ENCODE measurements around the gene DMXL2. TPM values are rescaled to one million over a fixed set of nuclear protein-coding genes. Genes with fewer than 3 reads are reported as not detected.

Gene DMXL2
- total and polyA plus RNA-seq, 7 experiments from 2014 or later, result 1.1 to 58.3 (median 7.0) TPM

DNA sequence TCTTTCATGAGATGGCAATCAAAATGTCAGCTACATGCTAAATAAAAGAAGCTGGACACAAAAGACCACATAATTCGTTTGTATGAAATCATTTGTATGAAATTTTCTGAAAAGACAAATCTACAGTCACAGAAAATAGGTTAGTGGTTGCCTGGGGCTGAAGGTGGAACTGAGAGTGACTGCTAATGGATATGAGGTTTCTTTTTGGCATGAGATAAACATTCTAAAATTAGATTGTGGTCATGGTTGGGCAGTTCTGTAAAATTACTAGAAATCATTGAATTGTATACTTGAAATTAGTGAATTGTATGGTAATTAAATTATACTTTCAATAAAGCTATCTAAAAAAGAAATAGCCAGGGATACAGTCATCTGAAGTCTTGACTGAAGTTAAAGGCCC is 2.7 kb upstream of the DMXL2 start:
- POLR2A ChIA-PET, result no interaction called here
- DNase-seq, result no peak
- Histone ChIP-seq H3K4me1 (ENCODE audit: control insufficient read depth in 2 of 2, insufficient read depth in 2 of 2, low read length in 2 of 2) (peaks cover 0 to 3% of the 10 kb centered on the region in 2 donors), H3K36me3 (ENCODE audit: control insufficient read depth in 2 of 3, insufficient read depth in 3 of 3, low read length in 3 of 3) (peaks cover 0 to 9% (median 0%) of the 10 kb centered on the region in 3 experiments), H3K27ac (ENCODE audit: low read depth, low read length) (no peak overlapping the region), H3K4me3 (ENCODE audit: low read length) (no peak overlapping the region), H3K27me3 (ENCODE audit: control insufficient read depth in 2 of 2, insufficient read depth in 2 of 2, low read length in 2 of 2) (no peaks in the 10 kb centered on the region), H3K9me3 (ENCODE audit: control insufficient read depth in 2 of 3, low read length in 3 of 3) (no peaks in the 10 kb centered on the region)
- no peak for ATAC-seq
- Mint-ChIP-seq H3K27me3 (peaks cover 14 to 51% (median 16%) of the 10 kb centered on the region in 5 donors), H3K4me1 (peaks cover 8 to 29% (median 18%) of the 10 kb centered on the region in 7 donors), H3K4me3 (no peak overlapping the region), H3K27ac (no peak overlapping the region), H3K36me3 (no peaks in the 10 kb centered on the region), H3K9me3 (no peaks in the 10 kb centered on the region)
- CTCF ChIA-PET, result no interaction called here
- intact Hi-C loops (cut with micrococcal nuclease), result loop anchor here in 1 of 2 donors (10.0 kb wide), 1 partner anchor 110 kb away; the partner anchor contains the start of gene LYSMD2

- peak overlapping the region in 1 of 9 donors; percentile 12 for H3K27ac Mint-ChIP-seq
- H3K4me3 ChIP-seq (ENCODE audit: low read length), result no peak overlapping the region
- peaks cover 0 to 9% (median 0%) of the 10 kb centered on the region in 3 experiments for H3K36me3 ChIP-seq (ENCODE audit: control insufficient read depth in 2 of 3, insufficient read depth in 3 of 3, low read length in 3 of 3)
- peaks cover 0 to 3% of the 10 kb centered on the region in 2 donors for H3K4me1 ChIP-seq (ENCODE audit: control insufficient read depth in 2 of 2, insufficient read depth in 2 of 2, low read length in 2 of 2)
- H3K4me3 Mint-ChIP-seq, result peak overlapping the region in 9 of 10 donors; percentile 29 to 92 (median 87)
- H3K4me1 Mint-ChIP-seq, result peaks cover 12 to 29% (median 19%) of the 10 kb centered on the region in 7 donors
- CTCF ChIA-PET, result interaction anchor here (0.6 kb wide), 1 partner anchor 26 kb away, joined by 5 read pairs; no protein-coding TSS in a partner anchor
- no peaks in the 10 kb centered on the region for H3K27me3 ChIP-seq (ENCODE audit: control insufficient read depth in 2 of 2, insufficient read depth in 2 of 2, low read length in 2 of 2)
- no peaks in the 10 kb centered on the region for H3K36me3 Mint-ChIP-seq
- H3K9me3 Mint-ChIP-seq, result no peaks in the 10 kb centered on the region
- H3K27ac ChIP-seq (ENCODE audit: low read depth, low read length), result no peak overlapping the region
- DNase-seq (no peak), ATAC-seq (no peak)
- intact Hi-C loops (cut with micrococcal nuclease), result loop anchor here in 1 of 2 donors (10.0 kb wide), 1 partner anchor 111 kb away; the partner anchor contains the start of gene LYSMD2
- H3K9me3 ChIP-seq (ENCODE audit: control insufficient read depth in 2 of 3, low read length in 3 of 3), result no peaks in the 10 kb centered on the region
- POLR2A ChIA-PET, result no interaction called here
- H3K27me3 Mint-ChIP-seq, result peaks cover 14 to 53% (median 16%) of the 10 kb centered on the region in 5 donors
Observed at GRCh38 chr15:51624022-51624421, 1.5 kb upstream of the DMXL2 start.

- CTCF ChIA-PET, result no interaction called here
- intact Hi-C loops (cut with micrococcal nuclease), result loop anchor here in 1 of 2 donors (10.0 kb wide), 1 partner anchor 111 kb away; the partner anchor contains the start of gene LYSMD2
- no peaks in the 10 kb centered on the region for H3K36me3 Mint-ChIP-seq
- Histone ChIP-seq H3K4me3 (ENCODE audit: low read length) (peak overlapping the region; percentile 58), H3K27me3 (ENCODE audit: control insufficient read depth in 2 of 2, insufficient read depth in 2 of 2, low read length in 2 of 2) (no peaks in the 10 kb centered on the region), H3K27ac (ENCODE audit: low read depth, low read length) (peak overlapping the region; percentile 35), H3K9me3 (ENCODE audit: control insufficient read depth in 2 of 3, low read length in 3 of 3) (no peaks in the 10 kb centered on the region), H3K4me1 (ENCODE audit: control insufficient read depth in 2 of 2, insufficient read depth in 2 of 2, low read length in 2 of 2) (peaks cover 0 to 3% of the 10 kb centered on the region in 2 donors), H3K36me3 (ENCODE audit: control insufficient read depth in 2 of 3, insufficient read depth in 3 of 3, low read length in 3 of 3) (peaks cover 0 to 9% (median 0%) of the 10 kb centered on the region in 3 experiments)
- H3K27me3 Mint-ChIP-seq, result peaks cover 14 to 53% (median 16%) of the 10 kb centered on the region in 5 donors
- POLR2A ChIA-PET, result interaction anchor here (0.5 kb wide), 1 partner anchor 20 kb away, joined by 3 read pairs; no protein-coding TSS in a partner anchor
- no peak for ATAC-seq
- peak overlapping the region in 4 of 9 donors; percentile 3 to 35 (median 14) for H3K27ac Mint-ChIP-seq
- no peak for DNase-seq
- H3K4me3 Mint-ChIP-seq, result peak overlapping the region; percentile 79 to 92 (median 88)
- peaks cover 12 to 29% (median 19%) of the 10 kb centered on the region in 7 donors for H3K4me1 Mint-ChIP-seq
- H3K9me3 Mint-ChIP-seq, result no peaks in the 10 kb centered on the region
Observed at GRCh38 chr15:51623386-51623938, 891 bp upstream of the DMXL2 start.

DNA sequence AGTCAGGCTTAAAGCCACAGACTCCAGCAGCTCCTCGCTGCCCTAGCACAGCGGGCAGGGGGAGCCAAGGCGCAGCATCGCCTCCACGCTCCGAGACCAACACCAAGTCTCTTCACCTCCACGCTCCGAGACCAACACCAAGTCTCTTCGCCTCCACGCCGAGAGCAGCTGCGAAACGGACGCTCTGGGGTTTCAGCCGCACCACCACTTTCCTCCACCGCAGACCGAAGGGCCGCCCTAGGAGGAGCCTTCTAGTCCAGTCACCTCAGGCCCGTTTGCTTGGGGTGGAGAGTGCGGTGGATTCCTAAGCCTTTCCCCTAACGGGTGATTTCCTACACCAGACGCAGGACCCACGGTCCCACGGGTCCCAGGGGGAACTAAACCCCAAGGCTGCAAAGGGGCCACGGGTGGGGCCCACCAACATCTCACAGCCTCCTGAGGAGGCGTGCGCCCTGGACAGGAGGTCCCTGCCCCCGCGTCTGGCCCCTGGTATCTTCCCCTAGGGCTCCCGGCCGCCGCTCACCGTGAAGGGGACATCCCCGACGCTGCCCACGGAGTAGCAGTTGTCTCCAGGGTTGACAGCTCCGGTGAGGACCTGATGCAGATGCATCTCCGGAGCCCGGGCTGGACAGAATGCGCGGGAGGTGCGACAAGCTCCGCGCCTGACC is 501 bp downstream of the DMXL2 start:
- Histone ChIP-seq H3K9me3 (ENCODE audit: control insufficient read depth in 2 of 3, low read length in 3 of 3) (no peaks in the 10 kb centered on the region), H3K4me3 (ENCODE audit: low read length) (peak overlapping the region; percentile 58), H3K27me3 (ENCODE audit: control insufficient read depth in 2 of 2, insufficient read depth in 2 of 2, low read length in 2 of 2) (no peaks in the 10 kb centered on the region), H3K4me1 (ENCODE audit: control insufficient read depth in 2 of 2, insufficient read depth in 2 of 2, low read length in 2 of 2) (peaks cover 0 to 3% of the 10 kb centered on the region in 2 donors), H3K27ac (ENCODE audit: low read depth, low read length) (peak overlapping the region; percentile 55), H3K36me3 (ENCODE audit: control insufficient read depth in 2 of 3, insufficient read depth in 3 of 3, low read length in 3 of 3) (peaks cover 0 to 9% (median 0%) of the 10 kb centered on the region in 3 experiments)
- Mint-ChIP-seq H3K36me3 (no peaks in the 10 kb centered on the region), H3K27ac (peak overlapping the region in 7 of 9 donors; percentile 26 to 89 (median 68)), H3K4me1 (peaks cover 14 to 29% (median 19%) of the 10 kb centered on the region in 7 donors), H3K4me3 (peak overlapping the region; percentile 79 to 92 (median 88)), H3K27me3 (peaks cover 2 to 52% (median 2%) of the 10 kb centered on the region in 5 donors), H3K9me3 (no peaks in the 10 kb centered on the region)
- intact Hi-C loops (cut with micrococcal nuclease), result loop anchor here in 1 of 2 donors (10.0 kb wide), 1 partner anchor 113 kb away; the partner anchor contains the start of gene LYSMD2
- DNase-seq (peak; percentile 1 to 50 (median 26)), ATAC-seq (peak; percentile 49)
- ChIA-PET CTCF (interaction anchor here (0.6 to 1.3 kb wide), 4 partner anchors 87 to 232 kb away, joined by 3 to 7 read pairs (median 3); no protein-coding TSS in a partner anchor), POLR2A (no interaction called here)

- Mint-ChIP-seq H3K27ac (peak overlapping the region in 3 of 9 donors; percentile 2 to 80 (median 73)), H3K36me3 (no peaks in the 10 kb centered on the region), H3K4me1 (peaks cover 14 to 29% (median 19%) of the 10 kb centered on the region in 7 donors), H3K4me3 (peak overlapping the region; percentile 79 to 92 (median 88)), H3K27me3 (peaks cover 0 to 51% (median 0%) of the 10 kb centered on the region in 5 donors), H3K9me3 (no peaks in the 10 kb centered on the region)
- H3K9me3 ChIP-seq (ENCODE audit: control insufficient read depth in 2 of 3, low read length in 3 of 3), result no peaks in the 10 kb centered on the region
- H3K4me1 ChIP-seq (ENCODE audit: control insufficient read depth in 2 of 2, insufficient read depth in 2 of 2, low read length in 2 of 2), result peaks cover 0 to 3% of the 10 kb centered on the region in 2 donors
- H3K36me3 ChIP-seq (ENCODE audit: control insufficient read depth in 2 of 3, insufficient read depth in 3 of 3, low read length in 3 of 3), result peaks cover 0 to 9% (median 0%) of the 10 kb centered on the region in 3 experiments
- ChIA-PET POLR2A (no interaction called here), CTCF (interaction anchor here (0.8 kb wide), 2 partner anchors 86 to 116 kb away, joined by 3 read pairs; no protein-coding TSS in a partner anchor)
- ATAC-seq (no peak), DNase-seq (no peak)
- H3K4me3 ChIP-seq (ENCODE audit: low read length), result no peak overlapping the region
- no peaks in the 10 kb centered on the region for H3K27me3 ChIP-seq (ENCODE audit: control insufficient read depth in 2 of 2, insufficient read depth in 2 of 2, low read length in 2 of 2)
- no peak overlapping the region for H3K27ac ChIP-seq (ENCODE audit: low read depth, low read length)
- intact Hi-C loops (cut with micrococcal nuclease), result loop anchor here in 1 of 2 donors (10.0 kb wide), 1 partner anchor 114 kb away; the partner anchor contains the start of gene LYSMD2
Observed at GRCh38 chr15:51621155-51621765, 1.3 kb downstream of the DMXL2 start.

DNA sequence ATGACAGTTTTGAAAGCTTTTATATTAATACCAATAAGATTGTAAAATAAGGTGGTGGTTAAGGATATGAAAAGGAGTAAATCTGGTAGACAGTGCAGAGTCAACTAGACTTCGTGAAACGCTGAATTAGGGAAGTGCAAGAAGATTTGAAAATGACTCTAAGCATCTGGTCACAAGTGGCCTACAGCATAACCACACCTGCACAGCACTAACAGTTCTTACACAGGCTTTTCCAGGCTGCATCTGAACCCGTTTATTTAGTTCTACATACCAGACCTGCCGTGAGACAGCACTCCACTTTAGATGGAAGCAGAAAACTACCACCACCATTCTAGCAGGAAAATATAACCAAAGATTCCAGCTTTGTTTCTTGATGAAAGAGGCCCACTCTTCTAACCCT is 1.9 kb downstream of the DMXL2 start:
- H3K4me3 Mint-ChIP-seq, result peak overlapping the region in 6 of 10 donors; percentile 0 to 45 (median 14)
- peak overlapping the region in 3 of 9 donors; percentile 1 to 59 (median 2) for H3K27ac Mint-ChIP-seq
- Histone ChIP-seq H3K36me3 (ENCODE audit: control insufficient read depth in 2 of 3, insufficient read depth in 3 of 3, low read length in 3 of 3) (peaks cover 0 to 9% (median 0%) of the 10 kb centered on the region in 3 experiments), H3K4me3 (ENCODE audit: low read length) (no peak overlapping the region), H3K4me1 (ENCODE audit: control insufficient read depth in 2 of 2, insufficient read depth in 2 of 2, low read length in 2 of 2) (peaks cover 0 to 3% of the 10 kb centered on the region in 2 donors), H3K27ac (ENCODE audit: low read depth, low read length) (no peak overlapping the region), H3K9me3 (ENCODE audit: control insufficient read depth in 2 of 3, low read length in 3 of 3) (no peaks in the 10 kb centered on the region), H3K27me3 (ENCODE audit: control insufficient read depth in 2 of 2, insufficient read depth in 2 of 2, low read length in 2 of 2) (no peaks in the 10 kb centered on the region)
- ATAC-seq, result no peak
- ChIA-PET CTCF (no interaction called here), POLR2A (no interaction called here)
- no peak for DNase-seq
- intact Hi-C loops (cut with micrococcal nuclease), result loop anchor here in 1 of 2 donors (10.0 kb wide), 1 partner anchor 114 kb away; the partner anchor contains the start of gene LYSMD2
- peaks cover 14 to 29% (median 19%) of the 10 kb centered on the region in 7 donors for H3K4me1 Mint-ChIP-seq
- H3K27me3 Mint-ChIP-seq, result peaks cover 0 to 49% (median 0%) of the 10 kb centered on the region in 5 donors
- H3K9me3 Mint-ChIP-seq, result no peaks in the 10 kb centered on the region
- peaks cover 0 to 1% (median 0%) of the 10 kb centered on the region in 5 donors for H3K36me3 Mint-ChIP-seq

Measured in naive thymus-derived CD4-positive, alpha-beta T cell (primary cell).